HG02623 (cell line): ENCODE results near the gene FAR2.
"Not testable (repeated sequence)": the region's sequence is repeated elsewhere in the genome, so short reads cannot be mapped to it uniquely, and the experiment has no call there.

Experiments
- ATAC-seq: cut with Tn5 transposase; IDR thresholded peaks from one replicate; pipeline ENCODE4 v1.9.1; 2021; ENCODE audit warnings: moderate library complexity; ENCODE audit not compliant: unreplicated experiment

Gene FAR2

GRCh38 chr12:29316752-29317151, 167.7 kb downstream of the FAR2 start:
- no peak for ATAC-seq

GRCh38 chr12:29317556-29318363, 168.7 kb downstream of the FAR2 start:
- ATAC-seq: peak; percentile 100

GRCh38 chr12:29320295-29321085, 171.4 kb downstream of the FAR2 start:
- ATAC-seq: no peak

GRCh38 chr12:29322157-29322556, 173.1 kb downstream of the FAR2 start:
- ATAC-seq: no peak

- ATAC-seq: no peak
Measured at GRCh38 chr12:29329411-29329810, 180.3 kb downstream of the FAR2 start.

GRCh38 chr12:29333178-29333577, 184.1 kb downstream of the FAR2 start:
- no peak for ATAC-seq

- ATAC-seq: no peak
Measured at GRCh38 chr12:29334937-29335336, 185.9 kb downstream of the FAR2 start.

- ATAC-seq: no peak
Measured at GRCh38 chr12:29337325-29337724, 188.2 kb downstream of the FAR2 start.

GRCh38 chr12:29343022-29343799, 194.1 kb downstream of the FAR2 start:
- no peak for ATAC-seq

- no peak for ATAC-seq
Measured at GRCh38 chr12:29346769-29347421, 197.8 kb downstream of the FAR2 start.

- ATAC-seq: no peak
Measured at GRCh38 chr12:29350080-29350479, 201.0 kb downstream of the FAR2 start.

GRCh38 chr12:29354954-29355353, 205.9 kb downstream of the FAR2 start:
- no peak for ATAC-seq

- no peak for ATAC-seq
Measured at GRCh38 chr12:29365091-29365490, 216.0 kb downstream of the FAR2 start.

GRCh38 chr12:29374012-29374411, 224.9 kb downstream of the FAR2 start:
- ATAC-seq: no peak

GRCh38 chr12:29374913-29375312, 225.8 kb downstream of the FAR2 start:
- ATAC-seq: no peak

GRCh38 chr12:29376118-29376517, 227.0 kb downstream of the FAR2 start:
- ATAC-seq: no peak

- peak; percentile 93 for ATAC-seq
Measured at GRCh38 chr12:29380536-29381523, 231.8 kb downstream of the FAR2 start, which contains the start of gene ERGIC2. ERGIC2 (minus strand) TSS chr12:29381172; CDS start chr12:29371633, 9,539 bp downstream.

GRCh38 chr12:29382251-29382650, 233.2 kb downstream of the FAR2 start:
- no peak for ATAC-seq

GRCh38 chr12:29385194-29385593, 236.1 kb downstream of the FAR2 start:
- ATAC-seq: not testable (repeated sequence)
